Epithelial cell of proximal tubule (primary cell): Measurements from ENCODE around the gene TOM1. TPM values are rescaled to one million over a fixed set of nuclear protein-coding genes. Genes with fewer than 3 reads are reported as not detected.

ENCODE experiments used
- DNase-seq: peaks from one replicate; pipeline ENCODE4 v3.0.0-alpha.2; 2011; ENCODE audit warnings: low read depth
- H3K4me3 ChIP-seq: 2 replicates; pipeline ENCODE4 v1.5.1; 2011; ENCODE audit warnings: low read depth, mild to moderate bottlenecking, low read length
- CTCF ChIP-seq: conservative IDR thresholded peaks from 2 replicates; pipeline ENCODE4 v1.5.1; 2012; ENCODE audit warnings: low read depth, mild to moderate bottlenecking, low read length
- total RNA-seq: library from RNA; depleted of rRNA; stranded (reverse); fragments of >200 nt; gene quantifications from 2 replicates; pipeline ENCODE4 v1.2.3, GENCODE V29; 2015

TOM1 gene
- total RNA-seq, 1 donor from 2014 or later, result 24.0 TPM

- no peak for DNase-seq
- TF ChIP-seq CTCF, result no peak
- H3K4me3 ChIP-seq, result no peak overlapping the region
Observed at GRCh38 chr22:35379146-35379993, 79.7 kb downstream of the TOM1 start.

- no peak overlapping the region for H3K4me3 ChIP-seq
- TF ChIP-seq CTCF, result no peak
- DNase-seq, result no peak
Observed at GRCh38 chr22:35380013-35380412, 80.3 kb downstream of the TOM1 start.

- no peak for TF ChIP-seq CTCF
- DNase-seq, result no peak
- H3K4me3 ChIP-seq, result peak within 1 kb of the TSS; percentile 87
Observed at GRCh38 chr22:35380537-35381423, 81.1 kb downstream of the TOM1 start, which contains the start of gene HMOX1. TSS of gene HMOX1 (plus strand) at chr22:35381096. CDS start at chr22:35381174, 78 bp downstream.

GRCh38 chr22:35381424-35382009, 81.8 kb downstream of the TOM1 start:
- TF ChIP-seq CTCF, result no peak
- peak overlapping the region; percentile 87 for H3K4me3 ChIP-seq
- no peak for DNase-seq

GRCh38 chr22:35383679-35384071, 84.0 kb downstream of the TOM1 start:
- H3K4me3 ChIP-seq, result peak overlapping the region; percentile 87
- TF ChIP-seq CTCF, result no peak
- no peak for DNase-seq

GRCh38 chr22:35384527-35384926, 84.8 kb downstream of the TOM1 start:
- no peak for TF ChIP-seq CTCF

More at GRCh38 chr22:35384527-35384926, 84.8 kb downstream of the TOM1 start:
- no peak for DNase-seq
- no peak overlapping the region for H3K4me3 ChIP-seq
